Sigmoid colon (tissue), 7 donors: Measurements from ENCODE around the gene FAM114A1. TPM values are rescaled to one million over a fixed set of nuclear protein-coding genes. Genes with fewer than 3 reads are reported as not detected.
A peak's percentile ranks its signal among the peaks of the same experiment; 100 is the strongest.

Source experiments
- DNase-seq: peaks from one replicate; pipeline ENCODE4 v3.0.0-alpha.2; 2019
- H3K27ac ChIP-seq, 4 donors: fragments of 200-600 bp; sonication (generic); one replicate each; pipeline ENCODE4 v1.5.1; 2016 to 2019; ENCODE audit warnings: mild to moderate bottlenecking in 1 of 4
- H3K27me3 ChIP-seq, 3 donors: fragments of 200-600 bp; sonication (generic); one replicate each; pipeline ENCODE4 v1.5.1; 2019; ENCODE audit warnings: mild to moderate bottlenecking in 1 of 3
- H3K36me3 ChIP-seq, 4 donors: fragments of 200-600 bp; sonication (generic); one replicate each; pipeline ENCODE4 v1.5.1; 2016 to 2019
- H3K4me1 ChIP-seq, 4 donors: fragments of 200-600 bp; sonication (generic); one replicate each; pipeline ENCODE4 v1.5.1; 2017 to 2019
- H3K4me3 ChIP-seq, 4 donors: fragments of 200-600 bp; sonication (generic); one replicate each; pipeline ENCODE4 v1.5.1; 2017 to 2019; ENCODE audit warnings: mild to moderate bottlenecking in 2 of 4, moderate library complexity in 1 of 4
- H3K9me3 ChIP-seq, 4 donors: fragments of 200-600 bp in 3 of 4; sonication (generic) in 3 of 4; one replicate each; pipeline versions ENCODE4 v1.5.1 to v1.6.1; 2013 to 2019
- CTCF ChIP-seq, 4 experiments: fragments of 450-650 bp in 3 of 4; fragments of 200-600 bp in 1 of 4; IDR thresholded peaks; one replicate each; pipeline ENCODE4 v1.5.1; 2016 to 2019; ENCODE audit warnings: antibody characterized with exemption in 4 of 4, mild to moderate bottlenecking in 3 of 4, moderate library complexity in 2 of 4
- EP300 ChIP-seq, 4 donors: sonication (generic); formaldehyde crosslinking; IDR thresholded peaks; one replicate each; pipeline ENCODE4 v1.6.1; 2017; ENCODE audit warnings: antibody characterized with exemption in 4 of 4
- POLR2A ChIP-seq, 2 donors: fragments of 450-650 bp; IDR thresholded peaks; one replicate each; pipeline ENCODE4 v1.6.1; 2016; ENCODE audit warnings: antibody characterized with exemption in 2 of 2, mild to moderate bottlenecking in 2 of 2, moderate library complexity in 2 of 2
- POLR2AphosphoS5 ChIP-seq, 4 donors: sonication (generic); formaldehyde crosslinking; IDR thresholded peaks; one replicate each; pipeline ENCODE4 v1.6.1; 2017; ENCODE audit warnings: antibody characterized with exemption in 4 of 4
- WGBS, 2 donors: extraction: QIAGEN DNeasy Blood & Tissue Kit; methylation state at CpG; one replicate each; pipeline ENCODE4 v1.1.7; 2013; 5-methylcytosine and 5-hydroxymethylcytosine counted together
- intact Hi-C: fragments of 100-400 bp; cut with DNase I; formaldehyde crosslinking; loops from one replicate; pipeline ENCODE4 v1.15.1; 2023
- polyA plus RNA-seq, 3 donors: library from polyadenylated mRNA; stranded (reverse); fragments of 200-250 nt; gene quantifications; one replicate each; pipeline ENCODE4 v1.2.3, GENCODE V29; 2013
- total RNA-seq, 4 donors: library from RNA; depleted of rRNA; stranded (reverse); fragments of >200 nt; gene quantifications; one replicate each; pipeline ENCODE4 v1.1.0, GENCODE V29; 2016
- donor health status: healthy with polysubstance abuse.
- donor health status: Bipolar disorder and iron deficiency.
- donor health status: healthy.

Gene FAM114A1
- total and polyA plus RNA-seq, 7 donors: 24.7 to 189 (median 120) TPM

GRCh38 chr4:38902221-38902620, 34.6 kb downstream of the FAM114A1 start:
- TF ChIP-seq EP300 (IDR thresholded peaks at IDR 0.05): no peak
- TF ChIP-seq CTCF (IDR thresholded peaks at IDR 0.05): no peak
- TF ChIP-seq POLR2A (IDR thresholded peaks at IDR 0.05): no peak
- peaks cover 5 to 38% (median 15%) of the 10 kb centered on the region in 4 donors for H3K36me3 ChIP-seq
- no peaks in the 10 kb centered on the region for H3K27me3 ChIP-seq
- H3K4me3 ChIP-seq: no peak overlapping the region
- H3K27ac ChIP-seq: peak overlapping the region in 1 of 4 donors; percentile 10
- H3K9me3 ChIP-seq: no peaks in the 10 kb centered on the region
- intact Hi-C loops: loop anchor here (5.0 kb wide), 1 partner anchor 280 kb away; the partner anchor contains the start of gene WDR19
- H3K4me1 ChIP-seq: peaks cover 0 to 45% (median 21%) of the 10 kb centered on the region in 4 donors
- 84 to 93% methylated on average over 5 of the region's 5 CpGs for WGBS, 2 donors
- no peak for DNase-seq

- no peak overlapping the region for H3K4me3 ChIP-seq
- H3K27ac ChIP-seq: peak overlapping the region in 2 of 4 donors; percentile 32 to 54
- TF ChIP-seq POLR2A (IDR thresholded peaks at IDR 0.05) (no peak), CTCF (IDR thresholded peaks at IDR 0.05) (peak in 3 of 4 experiments; percentile 16 to 44 (median 25)), EP300 (IDR thresholded peaks at IDR 0.05) (no peak)
- H3K27me3 ChIP-seq: no peaks in the 10 kb centered on the region
- peaks cover 10 to 42% (median 16%) of the 10 kb centered on the region in 4 donors for H3K36me3 ChIP-seq
- intact Hi-C loops: loop anchor here (1.0 to 5.0 kb wide), 2 partner anchors 233 to 280 kb away; partner anchors contain the start of gene WDR19
- no peak for DNase-seq
- H3K9me3 ChIP-seq: no peaks in the 10 kb centered on the region
- H3K4me1 ChIP-seq: peaks cover 0 to 40% (median 17%) of the 10 kb centered on the region in 4 donors
Observed at GRCh38 chr4:38902695-38903094, 35.1 kb downstream of the FAM114A1 start.

DNA sequence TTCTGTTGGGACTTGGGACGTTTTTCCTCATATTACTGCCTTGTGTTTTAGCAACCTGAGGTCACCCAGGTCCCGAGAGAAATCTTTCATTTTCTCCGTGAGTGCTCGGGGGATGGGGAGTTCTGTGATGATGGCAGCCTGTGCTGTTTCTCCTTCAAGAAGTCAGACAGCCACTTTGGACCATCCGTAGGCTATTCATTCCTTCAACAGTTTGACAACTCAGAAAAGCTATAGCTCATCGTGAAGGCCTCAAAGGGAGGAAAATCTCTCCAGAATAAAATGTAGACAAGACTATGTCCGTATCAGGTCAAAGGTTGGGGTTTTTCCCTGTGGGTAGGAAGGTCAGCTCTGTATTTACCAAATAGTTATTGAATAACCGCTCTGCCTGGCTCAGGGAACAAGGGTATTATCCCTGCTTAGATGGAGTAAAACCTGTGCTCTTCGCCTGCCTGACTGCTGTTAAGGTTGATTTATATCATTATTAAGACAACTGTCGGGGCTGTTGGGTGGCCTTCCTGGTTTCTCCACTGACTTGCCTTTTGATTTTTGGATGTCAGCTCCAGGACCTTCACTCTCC, 36.6 kb downstream of the FAM114A1 start:
- H3K36me3 ChIP-seq: peaks cover 18 to 56% (median 25%) of the 10 kb centered on the region in 4 donors
- H3K4me3 ChIP-seq: no peak overlapping the region
- intact Hi-C loops: loop anchor here (5.0 kb wide), 1 partner anchor 278 kb away; the partner anchor contains the start of gene WDR19
- peak overlapping the region in 3 of 4 donors; percentile 2 to 54 (median 54) for H3K27ac ChIP-seq
- no peaks in the 10 kb centered on the region for H3K9me3 ChIP-seq
- H3K27me3 ChIP-seq: no peaks in the 10 kb centered on the region
- no peak for TF ChIP-seq EP300 (IDR thresholded peaks at IDR 0.05)
- no peak for TF ChIP-seq POLR2AphosphoS5 (IDR thresholded peaks at IDR 0.05)
- no peak for TF ChIP-seq POLR2A (IDR thresholded peaks at IDR 0.05)
- no peak for TF ChIP-seq CTCF (IDR thresholded peaks at IDR 0.05)
- DNase-seq: no peak
- 18 to 65% methylated on average over 10 of the region's 10 CpGs for WGBS, 2 donors
- peaks cover 0 to 34% (median 15%) of the 10 kb centered on the region in 4 donors for H3K4me1 ChIP-seq

GRCh38 chr4:38904682-38905081, 37.1 kb downstream of the FAM114A1 start:
- no peak for DNase-seq
- Histone ChIP-seq H3K4me1 (peaks cover 0 to 34% (median 15%) of the 10 kb centered on the region in 4 donors), H3K4me3 (no peak overlapping the region), H3K27ac (peak overlapping the region in 3 of 4 donors; percentile 2 to 54 (median 54)), H3K9me3 (no peaks in the 10 kb centered on the region), H3K27me3 (no peaks in the 10 kb centered on the region), H3K36me3 (peaks cover 19 to 61% (median 30%) of the 10 kb centered on the region in 4 donors)
- WGBS, 2 donors: 28 to 75% methylated on average over 3 of the region's 3 CpGs
- TF ChIP-seq POLR2A (IDR thresholded peaks at IDR 0.05) (no peak), EP300 (IDR thresholded peaks at IDR 0.05) (no peak), POLR2AphosphoS5 (IDR thresholded peaks at IDR 0.05) (no peak), CTCF (IDR thresholded peaks at IDR 0.05) (no peak)
- intact Hi-C loops: loop anchor here (5.0 kb wide), 2 partner anchors 143 to 278 kb away; partner anchors contain the start of gene WDR19
